ENCODE results near the gene SLC25A20. TPM values are rescaled to one million over a fixed set of nuclear protein-coding genes. Genes with fewer than 3 reads are reported as not detected.

Gene SLC25A20
- total RNA-seq, 1 experiment from 2014 or later, result 12.2 TPM

GRCh38 chr3:48863122-48863521 lies 35.6 kb downstream of the SLC25A20 start:
- DNase-seq (ENCODE audit: low read depth, low spot score) (no peak), ATAC-seq (no peak)
- Histone ChIP-seq H3K27me3 (ENCODE audit: control insufficient read depth, insufficient read depth, low read length) (no peaks in the 10 kb centered on the region), H3K4me3 (ENCODE audit: low read depth in 2 of 2, low read length in 2 of 2) (no peak overlapping the region), H3K27ac (ENCODE audit: low read length) (no peak overlapping the region), H3K4me1 (ENCODE audit: control insufficient read depth, insufficient read depth, low read length) (no peaks in the 10 kb centered on the region), H3K36me3 (ENCODE audit: control insufficient read depth, insufficient read depth, low read length) (no peaks in the 10 kb centered on the region), H3K9me3 (ENCODE audit: control insufficient read depth, insufficient read depth, low read depth, low read length) (no peaks in the 10 kb centered on the region)
- CTCF ChIA-PET, result no interaction called here
- POLR2A ChIA-PET, result no interaction called here
- no TSS peak for BruUV-seq (replicated peaks)
- intact Hi-C loops (cut with micrococcal nuclease; ENCODE audit: unreplicated experiment) (no loop called here), in situ Hi-C loops (cut with HindIII; ENCODE audit: low pct_unique_long_range_greater_than_20kb, low sequenced_read_pairs) (no loop called here)
- TF ChIP-seq TCF7L2 (IDR thresholded peaks at IDR 0.05; ENCODE audit: low read depth, low read length), result no peak
- TF ChIP-seq SIN3A (IDR thresholded peaks at IDR 0.05; ENCODE audit: borderline replicate concordance, insufficient read depth, low read depth, low read length), result no peak
- no peak for TF ChIP-seq CTCF (IDR thresholded peaks at IDR 0.05)
- TF ChIP-seq POLR2AphosphoS5 (IDR thresholded peaks at IDR 0.05; ENCODE audit: low read depth, low read length), result no peak

DNA sequence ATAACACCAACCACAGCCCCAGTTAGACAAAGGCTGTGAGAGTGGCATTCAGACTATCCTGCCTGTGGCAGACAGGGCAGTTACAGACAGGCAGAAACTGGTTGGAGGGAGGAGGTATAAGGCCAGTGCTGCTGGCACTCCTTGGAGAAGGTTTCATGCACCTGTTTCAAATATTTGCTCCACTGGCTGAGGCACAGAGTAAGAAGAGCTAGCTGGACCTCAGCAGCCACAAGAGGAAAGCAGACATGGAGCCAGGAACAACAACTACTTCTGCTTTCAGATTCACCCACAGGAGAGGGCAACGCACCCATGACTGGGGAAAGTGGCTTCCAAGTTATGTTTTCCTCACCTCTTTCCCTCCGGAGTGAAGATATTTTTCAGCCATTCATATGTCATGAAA lies 39.5 kb downstream of the SLC25A20 start:
- Histone ChIP-seq H3K36me3 (ENCODE audit: control insufficient read depth, insufficient read depth, low read length) (no peaks in the 10 kb centered on the region), H3K27me3 (ENCODE audit: control insufficient read depth, insufficient read depth, low read length) (no peaks in the 10 kb centered on the region), H3K27ac (ENCODE audit: low read length) (no peak overlapping the region), H3K4me3 (ENCODE audit: low read depth in 2 of 2, low read length in 2 of 2) (no peak overlapping the region), H3K9me3 (ENCODE audit: control insufficient read depth, insufficient read depth, low read depth, low read length) (no peaks in the 10 kb centered on the region), H3K4me1 (ENCODE audit: control insufficient read depth, insufficient read depth, low read length) (no peaks in the 10 kb centered on the region)
- DNase-seq (ENCODE audit: low read depth, low spot score), result no peak
- ChIA-PET CTCF (no interaction called here), POLR2A (no interaction called here)
- in situ Hi-C loops (cut with HindIII; ENCODE audit: low pct_unique_long_range_greater_than_20kb, low sequenced_read_pairs), result no loop called here
- TF ChIP-seq CTCF (IDR thresholded peaks at IDR 0.05) (no peak), TCF7L2 (IDR thresholded peaks at IDR 0.05; ENCODE audit: low read depth, low read length) (no peak), POLR2AphosphoS5 (IDR thresholded peaks at IDR 0.05; ENCODE audit: low read depth, low read length) (no peak), SIN3A (IDR thresholded peaks at IDR 0.05; ENCODE audit: borderline replicate concordance, insufficient read depth, low read depth, low read length) (no peak), REST (IDR thresholded peaks at IDR 0.05; ENCODE audit: insufficient read depth in 1 of 2, low read depth in 2 of 2, low read length in 1 of 2) (no peak)
- BruUV-seq (replicated peaks), result no TSS peak
- ATAC-seq, result no peak
- intact Hi-C loops (cut with micrococcal nuclease; ENCODE audit: unreplicated experiment), result no loop called here

Data from Panc1 (cell line).